ENCODE data around the gene PRR5L.

The PRR5L gene

GRCh38 chr11:36306888-36307287, 10.8 kb downstream of the PRR5L start:
- no peak for DNase-seq (ENCODE audit: low spot score)
- TF ChIP-seq, protein P1, sequence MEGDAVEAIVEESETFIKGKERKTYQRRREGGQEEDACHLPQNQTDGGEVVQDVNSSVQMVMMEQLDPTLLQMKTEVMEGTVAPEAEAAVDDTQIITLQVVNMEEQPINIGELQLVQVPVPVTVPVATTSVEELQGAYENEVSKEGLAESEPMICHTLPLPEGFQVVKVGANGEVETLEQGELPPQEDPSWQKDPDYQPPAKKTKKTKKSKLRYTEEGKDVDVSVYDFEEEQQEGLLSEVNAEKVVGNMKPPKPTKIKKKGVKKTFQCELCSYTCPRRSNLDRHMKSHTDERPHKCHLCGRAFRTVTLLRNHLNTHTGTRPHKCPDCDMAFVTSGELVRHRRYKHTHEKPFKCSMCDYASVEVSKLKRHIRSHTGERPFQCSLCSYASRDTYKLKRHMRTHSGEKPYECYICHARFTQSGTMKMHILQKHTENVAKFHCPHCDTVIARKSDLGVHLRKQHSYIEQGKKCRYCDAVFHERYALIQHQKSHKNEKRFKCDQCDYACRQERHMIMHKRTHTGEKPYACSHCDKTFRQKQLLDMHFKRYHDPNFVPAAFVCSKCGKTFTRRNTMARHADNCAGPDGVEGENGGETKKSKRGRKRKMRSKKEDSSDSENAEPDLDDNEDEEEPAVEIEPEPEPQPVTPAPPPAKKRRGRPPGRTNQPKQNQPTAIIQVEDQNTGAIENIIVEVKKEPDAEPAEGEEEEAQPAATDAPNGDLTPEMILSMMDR (IDR thresholded peaks at IDR 0.05; ENCODE audit: extremely low read depth, insufficient read depth, missing control alignments), result peak; percentile 29
- in situ Hi-C loops (cut with MboI; ENCODE audit: low pct_unique_long_range_greater_than_20kb, low sequenced_read_pairs, unreplicated experiment), result loop anchor here (10.0 kb wide), 1 partner anchor 188 kb away; no protein-coding TSS in a partner anchor

- no peak for DNase-seq (ENCODE audit: low spot score)
- in situ Hi-C loops (cut with MboI; ENCODE audit: low pct_unique_long_range_greater_than_20kb, low sequenced_read_pairs, unreplicated experiment), result loop anchor here (10.0 kb wide), 1 partner anchor 186 kb away; no protein-coding TSS in a partner anchor
- TF ChIP-seq, protein P1 (IDR thresholded peaks at IDR 0.05; ENCODE audit: extremely low read depth, insufficient read depth, missing control alignments), result no peak
These were observed 12.5 kb downstream of the PRR5L start for GRCh38 chr11:36308577-36308976.

- TF ChIP-seq, protein P1 (IDR thresholded peaks at IDR 0.05; ENCODE audit: extremely low read depth, insufficient read depth, missing control alignments), result no peak
- in situ Hi-C loops (cut with MboI; ENCODE audit: low pct_unique_long_range_greater_than_20kb, low sequenced_read_pairs, unreplicated experiment), result loop anchor here (10.0 kb wide), 1 partner anchor 185 kb away; no protein-coding TSS in a partner anchor
- no peak for DNase-seq (ENCODE audit: low spot score)
These were observed 13.7 kb downstream of the PRR5L start for GRCh38 chr11:36309779-36310178.

- DNase-seq (ENCODE audit: low spot score), result no peak
- in situ Hi-C loops (cut with MboI; ENCODE audit: low pct_unique_long_range_greater_than_20kb, low sequenced_read_pairs, unreplicated experiment), result no loop called here
- TF ChIP-seq, protein P1 (IDR thresholded peaks at IDR 0.05; ENCODE audit: extremely low read depth, insufficient read depth, missing control alignments), result no peak
These were observed 16.0 kb downstream of the PRR5L start for GRCh38 chr11:36311926-36312595.

- peak; percentile 27 for DNase-seq (ENCODE audit: low spot score)
- in situ Hi-C loops (cut with MboI; ENCODE audit: low pct_unique_long_range_greater_than_20kb, low sequenced_read_pairs, unreplicated experiment), result no loop called here
- TF ChIP-seq, protein P1 (IDR thresholded peaks at IDR 0.05; ENCODE audit: extremely low read depth, insufficient read depth, missing control alignments), result no peak
These were observed 16.8 kb downstream of the PRR5L start for GRCh38 chr11:36312611-36313472.

DNA sequence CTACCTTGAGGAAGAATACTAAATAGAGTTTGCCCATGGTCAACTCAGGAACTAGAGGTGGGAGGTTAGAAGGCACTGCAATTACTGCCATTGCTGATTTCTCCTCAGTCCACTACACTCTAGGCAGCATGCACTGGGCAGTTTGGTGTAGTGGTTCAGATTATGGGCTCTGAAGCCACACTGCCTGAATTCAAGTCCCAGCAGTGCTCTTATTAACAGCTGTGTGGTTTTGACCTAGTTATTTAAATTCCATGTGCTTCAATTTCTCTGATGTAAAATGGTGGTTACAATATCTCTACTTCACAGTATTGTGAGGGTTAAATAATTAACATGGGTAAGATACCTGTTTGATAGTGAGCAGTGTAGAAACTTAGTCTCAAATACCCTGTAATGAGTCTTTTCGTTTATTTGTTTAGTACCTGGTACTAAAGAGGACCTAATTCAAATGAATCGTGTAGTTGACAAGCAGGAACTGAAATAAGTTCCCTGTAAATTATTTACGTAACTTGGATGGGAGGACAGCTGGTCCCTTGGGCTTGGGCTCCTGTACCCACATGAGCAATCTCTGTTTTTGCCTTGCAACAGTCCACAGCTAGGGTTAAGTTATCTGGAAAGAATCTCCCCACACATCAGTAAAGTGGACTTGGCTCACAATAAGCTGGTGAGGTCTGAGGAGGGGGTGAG, 17.8 kb downstream of the PRR5L start:
- in situ Hi-C loops (cut with MboI; ENCODE audit: low pct_unique_long_range_greater_than_20kb, low sequenced_read_pairs, unreplicated experiment), result no loop called here
- DNase-seq (ENCODE audit: low spot score), result no peak
- TF ChIP-seq, protein P1 (IDR thresholded peaks at IDR 0.05; ENCODE audit: extremely low read depth, insufficient read depth, missing control alignments), result no peak

All from GM13977 (cell line).